SH-SY5Y (cell line): ENCODE measurements around the gene PTCH2.

Experiments used
- GATA2 ChIP-seq: IDR thresholded peaks from 2 replicates; pipeline ENCODE4 v1.6.1; 2011; ENCODE audit warnings: mild to moderate bottlenecking, low read depth, low read length
- GATA3 ChIP-seq: IDR thresholded peaks from 2 replicates; pipeline ENCODE4 v1.6.1; 2011; ENCODE audit warnings: low read depth, mild to moderate bottlenecking, low read length, moderate library complexity

PTCH2 gene

GRCh38 chr1:44842862-44843655, at the start of gene PTCH2:
Gene PTCH2, minus strand, starts transcription at chr1:44843253. Its CDS starts 321 bp downstream, at chr1:44842932.
- no peak for TF ChIP-seq GATA2
- TF ChIP-seq GATA3 = no peak

GRCh38 chr1:44890007-44890406, 47.0 kb upstream of the PTCH2 start:
- TF ChIP-seq GATA2 = no peak

GRCh38 chr1:44885406-44885805, 42.4 kb upstream of the PTCH2 start:
- no peak for TF ChIP-seq GATA2
- no peak for TF ChIP-seq GATA3

GRCh38 chr1:44884746-44885145, 41.7 kb upstream of the PTCH2 start:
- TF ChIP-seq GATA3 (no peak), GATA2 (no peak)

- TF ChIP-seq GATA2 (no peak), GATA3 (no peak)
These were observed 38.1 kb upstream of the PTCH2 start for GRCh38 chr1:44881011-44881632.

GRCh38 chr1:44874155-44874554, 31.1 kb upstream of the PTCH2 start:
- no peak for TF ChIP-seq GATA3
- TF ChIP-seq GATA2 = no peak

GRCh38 chr1:44870096-44870495, 27.0 kb upstream of the PTCH2 start:
- TF ChIP-seq GATA3 (no peak), GATA2 (no peak)

GRCh38 chr1:44867801-44868200, 24.7 kb upstream of the PTCH2 start:
- TF ChIP-seq GATA2 (no peak), GATA3 (no peak)

GRCh38 chr1:44862829-44863401, 19.9 kb upstream of the PTCH2 start:
- TF ChIP-seq GATA3 (no peak), GATA2 (no peak)

- TF ChIP-seq GATA3 = no peak
- TF ChIP-seq GATA2 = no peak
These were observed 17.9 kb upstream of the PTCH2 start for GRCh38 chr1:44860891-44861425.

GRCh38 chr1:44860331-44860730, 17.3 kb upstream of the PTCH2 start:
- no peak for TF ChIP-seq GATA2
- TF ChIP-seq GATA3 = no peak

- no peak for TF ChIP-seq GATA3
- no peak for TF ChIP-seq GATA2
These were observed 14.4 kb upstream of the PTCH2 start for GRCh38 chr1:44857446-44857845.

GRCh38 chr1:44855742-44856141, 12.7 kb upstream of the PTCH2 start:
- no peak for TF ChIP-seq GATA2

- TF ChIP-seq GATA3 (no peak), GATA2 (no peak)
These were observed 11.9 kb upstream of the PTCH2 start for GRCh38 chr1:44854970-44855369.

- TF ChIP-seq GATA2 (no peak), GATA3 (no peak)
These were observed 10.1 kb upstream of the PTCH2 start for GRCh38 chr1:44853201-44853600.
